Suprapubic skin (tissue), 4 donors: ENCODE results near the gene ADCY9.

Experiments
- CTCF ChIP-seq, 2 donors: fragments of 200-600 bp in 1 of 2; fragments of 450-650 bp in 1 of 2; sonication (generic) in 1 of 2; IDR thresholded peaks; one replicate each; pipeline ENCODE4 v1.5.1; 2016 to 2019; ENCODE audit warnings: antibody characterized with exemption in 2 of 2, mild to moderate bottlenecking in 1 of 2, moderate library complexity in 1 of 2
- POLR2A ChIP-seq, 2 donors: fragments of 450-650 bp; IDR thresholded peaks; one replicate each; pipeline ENCODE4 v1.6.1; 2017; ENCODE audit warnings: antibody characterized with exemption in 2 of 2, mild to moderate bottlenecking in 2 of 2, moderate library complexity in 2 of 2
- POLR2AphosphoS5 ChIP-seq, 3 donors: sonication (generic); formaldehyde crosslinking; IDR thresholded peaks; one replicate each; pipeline ENCODE4 v1.6.1; 2017; ENCODE audit warnings: antibody characterized with exemption in 3 of 3

GRCh38 chr16:4087099-4087885 lies 28.9 kb downstream of the ADCY9 start:
- no peak for TF ChIP-seq CTCF (IDR thresholded peaks at IDR 0.05)
- no peak for TF ChIP-seq POLR2A (IDR thresholded peaks at IDR 0.05)
- TF ChIP-seq POLR2AphosphoS5 (IDR thresholded peaks at IDR 0.05) = no peak
